GM18498 (cell line): Measurements from ENCODE around the gene ZNF212.

ENCODE experiments used
- ATAC-seq: cut with Tn5 transposase; IDR thresholded peaks from one replicate; pipeline ENCODE4 v1.9.1; 2021; ENCODE audit warnings: mild to moderate bottlenecking, moderate library complexity; ENCODE audit not compliant: unreplicated experiment

The ZNF212 gene

DNA sequence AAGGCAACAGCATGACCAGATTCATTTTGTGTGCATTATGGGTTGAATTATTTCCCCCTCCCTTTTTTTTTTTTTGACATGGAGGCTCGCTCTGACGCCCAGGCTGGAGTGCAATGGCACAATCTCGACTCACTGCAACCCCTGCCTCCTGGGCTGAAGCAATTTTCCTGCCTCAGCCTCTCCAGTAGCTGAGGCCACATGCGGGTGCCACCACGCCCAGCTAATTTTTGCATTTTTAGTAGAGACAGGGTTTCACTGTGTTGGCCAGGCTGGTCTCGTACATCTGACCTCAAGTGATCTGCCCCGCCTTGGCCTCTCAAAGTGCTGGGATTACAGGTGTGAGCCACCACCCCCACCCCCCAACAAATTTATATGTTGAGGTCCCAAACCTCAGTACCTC lies 64.6 kb downstream of the ZNF212 start:
- ATAC-seq: no peak
